GM10266 (cell line): ENCODE results near the gene PSMD9.
"Not testable (repeated sequence)": the region's sequence is repeated elsewhere in the genome, so short reads cannot be mapped to it uniquely, and the experiment has no call there.

Experiments
- DNase-seq: peaks from one replicate; pipeline ENCODE4 v3.0.0; 2012; ENCODE audit errors: extremely low spot score
- TF ChIP-seq, protein P1 (sequence below): IDR thresholded peaks from 2 replicates; pipeline ENCODE4 v1.5.1; 2012; ENCODE audit warnings: mild to moderate bottlenecking, low read depth; ENCODE audit not compliant: control insufficient read depth, insufficient read depth; ENCODE audit errors: missing control alignments

The PSMD9 gene

DNA sequence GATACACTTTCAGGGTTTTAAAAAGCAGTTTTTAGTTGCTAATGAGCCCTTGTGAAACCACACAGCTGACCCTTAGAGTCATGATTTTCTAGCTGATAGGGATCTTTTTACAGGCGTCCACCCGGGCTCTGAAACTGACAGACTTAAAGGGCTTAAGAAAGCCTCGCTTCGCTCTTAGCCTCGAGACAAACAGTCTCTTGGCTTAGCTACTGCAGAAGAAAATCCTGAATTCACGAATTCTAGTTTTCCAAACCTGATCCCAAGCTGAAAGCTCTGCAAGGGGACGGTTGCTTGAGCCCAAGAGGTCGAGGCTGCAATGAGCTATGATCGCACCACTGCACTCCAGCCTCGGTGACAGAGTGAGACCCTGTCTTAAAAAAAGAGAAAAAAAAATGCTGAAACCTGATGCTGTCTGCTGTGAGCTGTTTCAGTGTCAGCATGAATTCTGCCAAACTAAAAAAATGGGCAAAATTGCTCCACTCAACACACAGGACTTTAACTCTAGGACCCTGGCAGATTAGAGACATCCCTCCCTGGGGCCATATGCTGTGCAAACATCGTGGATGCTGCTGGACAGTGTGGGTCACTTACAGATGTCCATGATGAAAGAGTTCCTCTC lies 26.8 kb upstream of the PSMD9 start:
- DNase-seq: no peak
- TF ChIP-seq, protein P1, sequence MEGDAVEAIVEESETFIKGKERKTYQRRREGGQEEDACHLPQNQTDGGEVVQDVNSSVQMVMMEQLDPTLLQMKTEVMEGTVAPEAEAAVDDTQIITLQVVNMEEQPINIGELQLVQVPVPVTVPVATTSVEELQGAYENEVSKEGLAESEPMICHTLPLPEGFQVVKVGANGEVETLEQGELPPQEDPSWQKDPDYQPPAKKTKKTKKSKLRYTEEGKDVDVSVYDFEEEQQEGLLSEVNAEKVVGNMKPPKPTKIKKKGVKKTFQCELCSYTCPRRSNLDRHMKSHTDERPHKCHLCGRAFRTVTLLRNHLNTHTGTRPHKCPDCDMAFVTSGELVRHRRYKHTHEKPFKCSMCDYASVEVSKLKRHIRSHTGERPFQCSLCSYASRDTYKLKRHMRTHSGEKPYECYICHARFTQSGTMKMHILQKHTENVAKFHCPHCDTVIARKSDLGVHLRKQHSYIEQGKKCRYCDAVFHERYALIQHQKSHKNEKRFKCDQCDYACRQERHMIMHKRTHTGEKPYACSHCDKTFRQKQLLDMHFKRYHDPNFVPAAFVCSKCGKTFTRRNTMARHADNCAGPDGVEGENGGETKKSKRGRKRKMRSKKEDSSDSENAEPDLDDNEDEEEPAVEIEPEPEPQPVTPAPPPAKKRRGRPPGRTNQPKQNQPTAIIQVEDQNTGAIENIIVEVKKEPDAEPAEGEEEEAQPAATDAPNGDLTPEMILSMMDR: no peak

DNA sequence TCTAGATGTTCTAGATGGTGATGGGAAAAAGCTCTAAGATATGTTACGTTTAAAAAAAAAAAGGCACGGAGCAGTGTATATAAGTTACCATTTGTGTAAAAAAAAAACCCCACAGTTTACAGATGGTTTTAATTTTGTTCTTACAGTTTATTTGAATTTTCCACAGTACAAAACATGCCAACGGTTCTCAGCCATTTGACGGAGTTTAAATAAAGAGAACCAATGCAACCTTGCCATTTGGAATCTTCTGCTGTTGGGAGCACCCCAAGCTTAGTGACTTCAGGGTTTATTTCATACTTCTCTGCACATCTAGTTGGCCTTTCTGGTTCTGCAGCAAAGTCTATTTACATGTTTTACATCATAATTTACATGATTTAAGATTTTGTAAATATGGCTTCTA lies 22.3 kb upstream of the PSMD9 start:
- TF ChIP-seq, protein P1: no peak
- no peak for DNase-seq

- DNase-seq: not testable (repeated sequence)
Observed at GRCh38 chr12:121869229-121869628, 19.4 kb upstream of the PSMD9 start.

DNA sequence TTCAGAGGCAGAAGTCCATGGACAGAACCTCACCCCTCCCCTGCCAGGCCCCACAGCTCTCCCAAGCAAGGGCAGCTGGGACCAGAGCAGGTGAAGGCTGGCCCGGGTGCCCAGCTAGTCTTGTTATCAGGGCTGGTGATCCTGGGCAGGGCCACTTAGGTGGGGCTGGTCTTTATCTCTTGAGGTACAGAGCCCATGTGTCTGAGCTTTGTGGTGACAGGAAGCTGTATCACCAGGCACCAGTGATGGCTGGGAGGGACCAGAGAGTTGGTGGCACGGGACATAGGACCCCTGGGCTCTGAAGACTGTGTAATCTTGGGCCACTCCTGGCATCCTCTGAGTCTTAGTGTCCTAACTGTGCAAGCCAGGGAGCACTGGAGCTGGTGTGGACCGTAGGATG lies 17.1 kb upstream of the PSMD9 start:
- no peak for DNase-seq
- TF ChIP-seq, protein P1: no peak

GRCh38 chr12:121872546-121873215 lies 15.9 kb upstream of the PSMD9 start:
- DNase-seq: no peak
- TF ChIP-seq, protein P1: no peak

DNA sequence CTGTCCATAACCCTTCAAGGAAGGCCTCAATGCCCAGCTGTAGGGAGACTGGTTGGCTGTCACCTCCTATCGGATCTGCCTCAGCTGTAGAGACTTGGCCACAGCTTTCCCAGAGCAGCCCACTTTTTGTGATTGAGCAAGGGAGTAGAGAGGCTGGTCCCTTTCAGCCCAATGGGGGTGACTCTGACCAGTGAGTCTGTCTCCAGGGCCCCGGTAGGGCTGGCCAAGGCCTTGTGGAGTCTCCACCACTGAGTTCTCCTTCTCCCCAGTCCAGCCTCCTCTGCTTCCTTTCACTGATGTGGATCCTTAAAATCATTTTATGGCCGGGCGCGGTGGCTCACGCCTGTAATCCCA lies 15.4 kb upstream of the PSMD9 start:
- TF ChIP-seq, protein P1: no peak
- DNase-seq: no peak

GRCh38 chr12:121874071-121874470 lies 14.5 kb upstream of the PSMD9 start:
- no peak for DNase-seq
- TF ChIP-seq, protein P1: no peak
